H54 (cell line): Measurements from ENCODE around the gene COX6A1.

ENCODE experiments used
- DNase-seq: peaks from one replicate; pipeline ENCODE4 v3.0.0; 2011; ENCODE audit warnings: low spot score, mixed read lengths; ENCODE audit not compliant: insufficient read length
- FAIRE-seq: peaks from 3 replicates; lab custom pipeline; 2011; peaks lifted over from hg19 to GRCh38; lab: Jason Lieb, UNC
- POLR2A ChIP-seq: IDR thresholded peaks from 2 replicates; pipeline ENCODE4 v1.6.1; 2011; ENCODE audit warnings: low read depth, mild to moderate bottlenecking, low read length

Gene COX6A1

DNA sequence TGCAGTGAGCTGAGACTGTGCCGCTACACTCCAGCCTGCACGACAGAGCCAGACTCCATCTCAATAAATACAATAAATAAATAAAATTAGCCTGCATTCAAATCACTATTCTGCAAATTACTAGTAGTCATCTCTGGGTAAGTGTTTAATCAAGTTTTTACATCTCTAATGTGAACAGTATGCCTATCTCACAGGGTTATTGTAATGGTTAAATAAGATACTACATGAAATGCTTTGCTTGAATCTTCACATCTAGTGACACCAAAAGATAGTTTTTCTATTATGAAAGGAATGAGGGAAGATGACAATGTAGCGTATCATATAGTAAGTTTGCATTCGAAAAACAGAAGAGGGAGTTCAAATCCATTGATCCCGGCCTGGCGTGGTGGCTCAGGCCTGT lies 29.5 kb downstream of the COX6A1 start:
- FAIRE-seq = no peak
- DNase-seq = no peak
- TF ChIP-seq POLR2A = no peak

- FAIRE-seq (no peak), DNase-seq (peak; percentile 38)
- TF ChIP-seq POLR2A = 0 out of 2 replicates have a peak, but pooled peaks have one; percentile 24
Observed at GRCh38 chr12:120468325-120468820, 30.5 kb downstream of the COX6A1 start.

GRCh38 chr12:120468821-120469449 lies 31.0 kb downstream of the COX6A1 start:
- TF ChIP-seq POLR2A = no peak
- no peak for DNase-seq
- no peak for FAIRE-seq

- DNase-seq (peak; percentile 98), FAIRE-seq (no peak)
- peak; percentile 84 for TF ChIP-seq POLR2A
Observed at GRCh38 chr12:120469450-120470149, 31.7 kb downstream of the COX6A1 start, which contains the start of gene SRSF9. TSS of gene SRSF9 (minus strand) at chr12:120469748. CDS start at chr12:120469609, 139 bp downstream.

- DNase-seq (no peak), FAIRE-seq (no peak)
- no peak for TF ChIP-seq POLR2A
Observed at GRCh38 chr12:120470150-120470784, 32.4 kb downstream of the COX6A1 start.

GRCh38 chr12:120472521-120472920 lies 34.6 kb downstream of the COX6A1 start:
- DNase-seq (no peak), FAIRE-seq (no peak)
- no peak for TF ChIP-seq POLR2A

GRCh38 chr12:120473807-120474615 lies 36.1 kb downstream of the COX6A1 start:
- DNase-seq = no peak
- FAIRE-seq = no peak
- TF ChIP-seq POLR2A = no peak

DNA sequence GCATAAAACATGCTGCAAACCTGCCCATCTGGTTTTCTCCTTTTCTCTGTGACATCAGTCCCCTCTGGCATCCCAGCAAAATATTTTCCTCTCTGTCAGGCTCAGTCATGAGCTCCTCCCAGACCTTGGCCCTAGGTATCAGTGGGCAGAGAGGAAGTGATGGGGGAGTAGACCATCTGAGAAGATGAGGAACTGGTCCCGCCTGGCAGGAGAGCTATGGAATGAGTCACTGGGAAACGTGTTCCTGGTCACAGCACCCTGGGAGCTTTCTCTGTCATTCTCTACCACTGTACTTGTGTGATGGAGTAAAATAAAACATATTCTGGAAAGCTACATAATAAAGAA lies 36.7 kb downstream of the COX6A1 start:
- no peak for TF ChIP-seq POLR2A
- FAIRE-seq (peak; percentile 95), DNase-seq (peak; percentile 93)

- no peak for DNase-seq
- no peak for FAIRE-seq
- TF ChIP-seq POLR2A = no peak
Observed at GRCh38 chr12:120475643-120476042, 37.7 kb downstream of the COX6A1 start.

- no peak for DNase-seq
- no peak for FAIRE-seq
- TF ChIP-seq POLR2A = no peak
Observed at GRCh38 chr12:120479458-120479857, 41.5 kb downstream of the COX6A1 start.

DNA sequence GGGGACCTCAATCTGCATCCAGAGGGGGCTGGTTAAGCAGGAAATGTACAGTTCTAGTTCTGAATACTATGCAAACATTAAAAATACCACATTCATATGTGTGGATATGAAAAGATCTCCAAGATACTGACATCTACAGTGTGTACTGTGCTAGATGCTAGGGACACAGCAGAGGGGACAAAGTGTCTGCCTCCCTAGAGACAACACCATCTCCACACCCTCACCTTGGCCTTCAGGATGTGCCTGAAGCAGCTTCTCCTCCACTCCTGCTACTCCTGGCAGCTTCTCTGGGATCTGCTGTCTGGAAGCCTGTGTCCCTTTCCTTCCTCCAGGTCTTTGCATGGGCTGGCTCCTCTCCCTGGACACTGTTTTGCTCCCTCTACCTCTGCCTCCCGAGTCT lies 42.3 kb downstream of the COX6A1 start:
- TF ChIP-seq POLR2A = no peak
- FAIRE-seq = no peak
- no peak for DNase-seq

DNA sequence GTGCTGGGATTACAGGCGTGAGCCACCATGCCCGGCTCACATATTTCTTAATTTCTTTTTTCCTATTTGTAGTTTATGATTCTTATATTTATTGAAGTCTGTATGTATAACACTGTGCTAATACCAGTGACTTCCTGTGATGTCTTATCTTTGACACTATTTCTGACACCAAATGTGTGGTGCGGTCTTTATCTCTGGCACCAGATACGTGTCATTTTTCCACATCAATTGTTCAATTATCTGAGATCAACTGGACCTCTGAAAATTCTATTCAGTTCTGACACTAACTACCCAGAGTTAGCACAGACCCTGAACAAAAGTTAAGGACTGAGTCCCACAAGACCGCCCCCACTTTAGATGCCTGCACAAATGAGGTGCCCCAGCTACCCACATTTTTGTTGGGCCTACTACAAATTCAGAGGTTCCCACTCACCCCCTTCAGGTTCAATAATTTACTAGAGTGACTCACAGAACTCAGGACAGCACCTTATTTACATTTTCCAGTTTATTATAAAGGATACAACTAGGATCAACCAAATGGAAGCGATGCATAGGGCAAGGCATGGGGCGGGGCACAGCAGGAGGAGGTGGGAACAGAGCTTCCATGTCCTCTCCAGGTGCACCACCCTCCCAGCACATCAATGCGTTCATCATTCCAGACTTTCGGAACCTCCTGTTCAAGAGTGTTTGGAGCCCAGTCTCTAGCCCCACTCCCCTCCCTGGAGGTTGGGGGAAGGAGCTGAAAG lies 43.3 kb downstream of the COX6A1 start:
- TF ChIP-seq POLR2A = no peak
- DNase-seq (no peak), FAIRE-seq (no peak)

GRCh38 chr12:120483621-120484020 lies 45.7 kb downstream of the COX6A1 start:
- FAIRE-seq = no peak
- TF ChIP-seq POLR2A = no peak
- no peak for DNase-seq
